Kidney (tissue), 14 donors: Measurements from ENCODE around the gene BAIAP3. TPM values are rescaled to one million over a fixed set of nuclear protein-coding genes. Genes with fewer than 3 reads are reported as not detected.

Experiments
- DNase-seq, 5 donors: peaks; one replicate each; pipeline ENCODE4 v3.0.0-alpha.2; 2013 to 2020
- FAIRE-seq: peaks from 2 replicates; lab custom pipeline; 2012; peaks lifted over from hg19 to GRCh38; lab: Jason Lieb, UNC
- H3K27ac ChIP-seq, 2 donors: one replicate each; pipeline ENCODE4 v1.7.0; 2013; ENCODE audit warnings: low read depth in 2 of 2, low read length in 2 of 2, inconsistent platforms in 1 of 2
- H3K27me3 ChIP-seq: one replicate; pipeline ENCODE4 v1.7.1; 2013; ENCODE audit warnings: low read length, inconsistent platforms; ENCODE audit not compliant: control insufficient read depth, insufficient read depth
- H3K36me3 ChIP-seq, 3 donors: one replicate each; pipeline versions ENCODE4 v1.7.0 to v1.7.1; 2013; ENCODE audit warnings: low read length in 3 of 3, control low read depth in 1 of 3, inconsistent platforms in 1 of 3; ENCODE audit not compliant: insufficient read depth in 3 of 3, control insufficient read depth in 2 of 3
- H3K4me1 ChIP-seq, 3 donors: one replicate each; pipeline versions ENCODE4 v1.7.0 to v1.7.1; 2013; ENCODE audit warnings: low read length in 3 of 3, inconsistent platforms in 1 of 3, low read depth in 1 of 3; ENCODE audit not compliant: control insufficient read depth in 2 of 3, insufficient read depth in 2 of 3
- H3K4me3 ChIP-seq, 3 donors: one replicate each; pipeline versions ENCODE4 v1.7.0 to v1.8.1; 2013; ENCODE audit warnings: low read length in 3 of 3, control low read depth in 1 of 3, inconsistent platforms in 1 of 3
- H3K9ac ChIP-seq, 3 donors: one replicate each; pipeline versions ENCODE4 v1.7.0 to v1.7.1; 2013; ENCODE audit warnings: low read length in 3 of 3, control low read depth in 1 of 3, inconsistent platforms in 1 of 3
- H3K9me3 ChIP-seq, 3 donors: one replicate each; pipeline versions ENCODE4 v1.7.0 to v1.7.1; 2013; ENCODE audit warnings: low read length in 3 of 3, control low read depth in 1 of 3, inconsistent platforms in 1 of 3; ENCODE audit not compliant: control insufficient read depth in 2 of 3, insufficient read depth in 1 of 3
- intact Hi-C: fragments of 100-400 bp; cut with DNase I; formaldehyde crosslinking; loops from one replicate; pipeline ENCODE4 v1.11.1; 2022
- polyA plus RNA-seq: library from polyadenylated mRNA; stranded (reverse); fragments of 350-450 nt; fragmentation: Illumina TruSeq; extraction: RNeasy Lipid Tissue Mini Kit (QIAGEN cat#74804); gene quantifications from one replicate; pipeline ENCODE4 v1.2.3, GENCODE V29; 2014; ENCODE audit warnings: low read depth, low replicate concordance; ENCODE audit not compliant: insufficient read depth
- total RNA-seq: library from RNA; stranded (reverse); fragmentation: NEBNext Ultra II Directional; extraction: Animal tissue kit (Norgen Biotek cat#: 25700); gene quantifications from one replicate; pipeline ENCODE4 v1.2.1, GENCODE V29; 2021
- TF ChIP-seq, protein P1 (sequence below): IDR thresholded peaks from 3 replicates; pipeline ENCODE4 v1.5.1; 2012; ENCODE audit warnings: mild to moderate bottlenecking, moderate library complexity, borderline replicate concordance; ENCODE audit not compliant: insufficient read depth; ENCODE audit errors: extremely low read depth
- donor health status: control.
- donor health status: control.
- donor health status: control.
- donor health status: control.
- donor health status: control.
- donor health status: DM: yes; HTN: yes; CAD: no.
- donor health status: Normal renal cell carcinoma (clear cell type).

The BAIAP3 gene
- total and polyA plus RNA-seq, 2 donors from 2014 or later, result 8.0 to 8.2 TPM

DNA sequence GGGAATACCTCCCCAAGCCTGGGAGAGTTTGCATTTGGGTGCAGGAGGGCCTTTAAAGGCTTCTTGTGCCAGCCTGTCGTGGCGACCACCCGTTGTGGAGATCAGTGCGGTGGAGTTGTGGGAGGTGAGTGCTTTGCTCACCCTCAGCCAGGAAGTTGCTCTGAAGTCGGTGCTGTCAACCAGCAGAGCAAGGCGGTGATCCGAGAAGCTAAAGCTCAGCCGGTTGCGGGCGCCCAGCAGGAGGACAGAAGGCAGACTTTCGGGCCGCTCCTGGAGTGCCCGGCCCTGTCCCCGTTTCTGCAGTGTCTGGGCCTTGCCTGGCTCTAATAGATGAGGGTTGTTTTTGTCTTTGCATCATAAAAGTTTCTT is 22.6 kb upstream of the BAIAP3 start:
- Histone ChIP-seq H3K4me3 (peak overlapping the region; percentile 70 to 98 (median 79)), H3K9ac (peak overlapping the region; percentile 53 to 80 (median 76)), H3K36me3 (peaks cover 0 to 9% (median 6%) of the 10 kb centered on the region in 3 donors), H3K9me3 (no peaks in the 10 kb centered on the region), H3K4me1 (peaks cover 0 to 29% (median 10%) of the 10 kb centered on the region in 3 donors), H3K27me3 (no peaks in the 10 kb centered on the region), H3K27ac (peak overlapping the region; percentile 8 to 41)
- DNase-seq (no peak), FAIRE-seq (no peak)
- intact Hi-C loops, result no loop called here
- TF ChIP-seq, protein P1, sequence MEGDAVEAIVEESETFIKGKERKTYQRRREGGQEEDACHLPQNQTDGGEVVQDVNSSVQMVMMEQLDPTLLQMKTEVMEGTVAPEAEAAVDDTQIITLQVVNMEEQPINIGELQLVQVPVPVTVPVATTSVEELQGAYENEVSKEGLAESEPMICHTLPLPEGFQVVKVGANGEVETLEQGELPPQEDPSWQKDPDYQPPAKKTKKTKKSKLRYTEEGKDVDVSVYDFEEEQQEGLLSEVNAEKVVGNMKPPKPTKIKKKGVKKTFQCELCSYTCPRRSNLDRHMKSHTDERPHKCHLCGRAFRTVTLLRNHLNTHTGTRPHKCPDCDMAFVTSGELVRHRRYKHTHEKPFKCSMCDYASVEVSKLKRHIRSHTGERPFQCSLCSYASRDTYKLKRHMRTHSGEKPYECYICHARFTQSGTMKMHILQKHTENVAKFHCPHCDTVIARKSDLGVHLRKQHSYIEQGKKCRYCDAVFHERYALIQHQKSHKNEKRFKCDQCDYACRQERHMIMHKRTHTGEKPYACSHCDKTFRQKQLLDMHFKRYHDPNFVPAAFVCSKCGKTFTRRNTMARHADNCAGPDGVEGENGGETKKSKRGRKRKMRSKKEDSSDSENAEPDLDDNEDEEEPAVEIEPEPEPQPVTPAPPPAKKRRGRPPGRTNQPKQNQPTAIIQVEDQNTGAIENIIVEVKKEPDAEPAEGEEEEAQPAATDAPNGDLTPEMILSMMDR, result no peak

- Histone ChIP-seq H3K9me3 (no peaks in the 10 kb centered on the region), H3K27ac (peak overlapping the region; percentile 16 to 41), H3K36me3 (peaks cover 0 to 13% (median 10%) of the 10 kb centered on the region in 3 donors), H3K27me3 (no peaks in the 10 kb centered on the region), H3K4me1 (peaks cover 0 to 29% (median 10%) of the 10 kb centered on the region in 3 donors), H3K9ac (peak overlapping the region; percentile 53 to 80 (median 76)), H3K4me3 (peak overlapping the region; percentile 70 to 98 (median 79))
- DNase-seq (no peak), FAIRE-seq (no peak)
- TF ChIP-seq, protein P1, result no peak
- intact Hi-C loops, result no loop called here
Observed at GRCh38 chr16:1311212-1311737, 22.2 kb upstream of the BAIAP3 start.

DNA sequence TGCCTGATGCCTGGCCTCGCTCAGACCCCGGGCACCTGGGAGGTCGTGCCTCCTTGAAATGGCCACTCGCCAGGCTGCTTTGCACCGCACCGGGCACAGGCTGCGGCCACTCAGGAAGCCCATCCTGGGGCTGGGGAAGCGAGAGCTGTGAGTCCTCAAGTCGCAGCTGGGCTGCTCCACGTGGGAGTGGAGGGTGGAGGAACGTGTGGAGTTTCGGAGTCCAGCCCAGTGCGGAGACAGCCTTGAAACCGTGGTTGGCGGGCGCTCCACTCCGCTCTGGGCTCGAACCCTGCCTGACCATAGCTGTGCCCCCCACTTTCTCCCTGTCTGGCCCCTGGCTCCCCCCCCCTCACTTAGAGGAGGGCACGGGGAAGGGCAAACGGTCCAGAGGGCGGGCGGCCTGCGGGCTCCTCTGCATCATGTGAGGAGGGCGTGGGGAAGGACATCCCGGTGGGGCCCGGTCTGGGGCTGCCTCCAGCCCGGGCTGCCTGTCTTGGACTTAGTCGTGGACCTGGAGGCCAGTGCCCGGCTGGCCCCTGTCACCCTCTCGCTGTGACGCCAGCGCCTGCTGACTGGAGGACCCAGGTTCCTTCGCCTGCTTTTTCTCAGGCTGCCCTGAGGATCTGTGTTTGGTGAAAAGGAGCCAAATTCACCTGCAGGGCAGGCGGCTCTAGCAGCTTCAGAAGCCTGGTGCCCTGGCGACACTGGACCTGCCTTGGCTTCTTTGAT is 21.5 kb upstream of the BAIAP3 start:
- FAIRE-seq (no peak), DNase-seq (peak in 1 of 5 donors; percentile 82)
- H3K36me3 ChIP-seq, result peaks cover 3 to 17% (median 11%) of the 10 kb centered on the region in 3 donors
- TF ChIP-seq, protein P1, result no peak
- peak overlapping the region; percentile 32 to 41 for H3K27ac ChIP-seq
- H3K9ac ChIP-seq, result peak overlapping the region in 1 of 3 donors; percentile 53
- H3K4me3 ChIP-seq, result peak overlapping the region in 2 of 3 donors; percentile 70 to 79
- intact Hi-C loops, result no loop called here
- peaks cover 0 to 29% (median 10%) of the 10 kb centered on the region in 3 donors for H3K4me1 ChIP-seq
- no peaks in the 10 kb centered on the region for H3K9me3 ChIP-seq
- no peaks in the 10 kb centered on the region for H3K27me3 ChIP-seq
